ENCODE results near the gene METRNL.

The METRNL gene

DNA sequence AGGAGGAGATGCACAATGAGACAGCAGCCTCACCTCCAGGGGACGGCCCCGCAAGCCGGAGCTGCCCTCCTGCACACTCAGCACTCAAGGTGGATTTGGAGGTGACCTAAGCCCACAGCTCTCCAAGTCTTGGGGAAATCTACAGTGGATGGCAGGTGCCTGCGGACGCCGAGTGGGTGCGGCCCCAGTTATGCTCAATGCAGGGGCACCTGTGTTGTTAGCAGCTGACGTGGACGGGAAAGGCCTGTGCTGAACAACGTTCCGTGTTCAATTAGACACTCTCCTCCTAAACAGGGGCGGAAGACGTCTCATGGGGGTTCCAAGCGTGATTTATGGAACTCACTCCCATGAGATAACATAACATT, 22.0 kb upstream of the METRNL start:
- TF ChIP-seq CTCF (IDR thresholded peaks at IDR 0.05; ENCODE audit: extremely low read depth, insufficient read depth, missing control alignments): no peak
- in situ Hi-C loops (cut with MboI; ENCODE audit: low pct_unique_long_range_greater_than_20kb, low sequenced_read_pairs, unreplicated experiment): no loop called here
- no peak for DNase-seq (ENCODE audit: low spot score)

DNA sequence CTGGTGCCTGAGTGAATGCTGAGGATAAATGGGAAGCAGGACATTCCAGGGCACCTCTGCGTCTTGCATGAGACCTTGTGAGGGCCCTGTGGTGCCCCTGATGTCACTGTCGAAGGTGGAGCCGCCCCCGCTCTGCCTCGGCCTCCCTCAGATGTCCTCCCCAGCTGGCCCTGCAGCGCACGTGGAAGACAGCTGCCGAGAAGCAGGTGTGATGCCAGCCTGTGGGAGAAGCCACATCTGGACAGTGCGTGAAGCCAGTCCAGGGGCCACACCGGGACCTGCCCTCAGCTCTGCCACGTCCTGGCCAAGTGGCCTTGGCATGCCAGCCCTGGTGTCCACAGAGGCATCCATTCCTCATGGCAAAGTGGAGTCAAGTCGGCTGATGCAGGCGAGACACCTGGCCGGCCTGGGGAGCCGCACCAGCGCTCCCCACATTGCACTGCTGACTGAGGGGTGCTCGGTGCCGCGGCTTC, 21.6 kb upstream of the METRNL start:
- in situ Hi-C loops (cut with MboI; ENCODE audit: low pct_unique_long_range_greater_than_20kb, low sequenced_read_pairs, unreplicated experiment): no loop called here
- TF ChIP-seq CTCF (IDR thresholded peaks at IDR 0.05; ENCODE audit: extremely low read depth, insufficient read depth, missing control alignments): no peak
- DNase-seq (ENCODE audit: low spot score): no peak

GRCh38 chr17:83058266-83058798, 21.1 kb upstream of the METRNL start:
- in situ Hi-C loops (cut with MboI; ENCODE audit: low pct_unique_long_range_greater_than_20kb, low sequenced_read_pairs, unreplicated experiment): no loop called here
- TF ChIP-seq CTCF (IDR thresholded peaks at IDR 0.05; ENCODE audit: extremely low read depth, insufficient read depth, missing control alignments): no peak
- no peak for DNase-seq (ENCODE audit: low spot score)

DNA sequence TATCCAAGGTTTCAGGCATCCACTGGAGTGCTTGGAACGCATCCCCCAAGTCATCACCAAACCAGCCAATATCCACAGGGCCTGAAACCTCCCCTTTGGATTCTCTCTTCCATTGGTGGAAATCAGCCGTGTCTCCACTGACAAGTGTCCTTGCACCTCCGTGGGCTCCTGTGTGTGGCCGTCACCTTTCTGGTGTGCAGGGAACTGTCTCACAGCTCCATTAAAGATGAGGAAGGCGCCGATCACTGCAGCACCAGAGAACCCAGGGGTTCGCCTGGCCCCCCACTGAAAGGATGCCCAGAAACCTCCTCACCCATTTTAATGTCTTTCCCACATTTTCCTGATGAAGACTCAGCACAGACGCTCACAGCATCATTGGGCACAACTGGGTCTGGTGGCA, 17.8 kb upstream of the METRNL start:
- DNase-seq (ENCODE audit: low spot score): no peak
- TF ChIP-seq CTCF (IDR thresholded peaks at IDR 0.05; ENCODE audit: extremely low read depth, insufficient read depth, missing control alignments): no peak
- in situ Hi-C loops (cut with MboI; ENCODE audit: low pct_unique_long_range_greater_than_20kb, low sequenced_read_pairs, unreplicated experiment): no loop called here

- no peak for DNase-seq (ENCODE audit: low spot score)
- TF ChIP-seq CTCF (IDR thresholded peaks at IDR 0.05; ENCODE audit: extremely low read depth, insufficient read depth, missing control alignments): no peak
- in situ Hi-C loops (cut with MboI; ENCODE audit: low pct_unique_long_range_greater_than_20kb, low sequenced_read_pairs, unreplicated experiment): no loop called here
Measured at GRCh38 chr17:83062011-83062817, 17.2 kb upstream of the METRNL start.

DNA sequence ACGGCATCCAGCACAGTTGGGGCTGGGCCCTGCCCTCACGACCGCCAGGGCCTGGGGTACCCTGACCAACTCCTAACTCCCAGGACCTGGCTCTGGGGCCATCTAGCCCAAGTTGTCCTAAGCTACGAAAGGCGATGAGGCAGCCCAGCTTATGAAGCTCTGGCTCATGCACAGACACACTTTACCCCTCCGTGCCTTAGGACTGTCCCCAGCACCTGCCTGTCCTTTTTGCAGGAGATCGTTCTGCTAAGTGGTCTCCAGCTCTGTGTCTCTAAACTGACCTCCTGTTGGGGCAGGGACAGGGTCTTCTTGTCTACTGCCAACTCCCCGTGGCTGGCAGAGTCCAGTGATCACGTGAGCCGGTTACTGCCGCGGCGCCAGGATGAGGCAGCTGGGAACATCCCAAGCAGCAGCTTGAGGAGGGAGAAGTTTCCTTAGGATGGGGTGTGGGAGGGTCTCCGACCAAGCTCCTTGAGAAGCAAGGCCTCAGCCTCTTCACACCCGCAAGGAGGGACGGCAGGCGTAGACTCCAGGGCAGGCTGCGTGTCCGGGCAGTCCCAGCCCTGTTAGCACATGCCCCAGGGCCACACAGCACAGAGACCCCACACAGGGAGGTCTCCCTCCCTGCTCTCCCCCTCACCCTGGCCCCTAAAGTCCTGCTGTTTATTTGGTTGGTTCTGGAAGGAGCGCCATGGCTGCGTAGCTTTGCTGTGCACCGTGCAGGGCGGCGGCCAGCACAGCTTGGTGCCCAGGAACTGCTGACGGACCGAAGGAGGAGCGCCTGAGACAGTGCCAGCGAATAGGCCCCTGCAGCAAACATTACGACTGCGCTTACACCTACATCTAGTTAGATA, 16.4 kb upstream of the METRNL start:
- TF ChIP-seq CTCF (IDR thresholded peaks at IDR 0.05; ENCODE audit: extremely low read depth, insufficient read depth, missing control alignments): no peak
- in situ Hi-C loops (cut with MboI; ENCODE audit: low pct_unique_long_range_greater_than_20kb, low sequenced_read_pairs, unreplicated experiment): no loop called here

More for the DNA sequence above, 16.4 kb upstream of the METRNL start:
- DNase-seq (ENCODE audit: low spot score): no peak
